HAP-1 (cell line): ENCODE data around the gene RABGAP1L.
"Not testable (repeated sequence)": the region's sequence is repeated elsewhere in the genome, so short reads cannot be mapped to it uniquely, and the experiment has no call there.

Source experiments
- DNase-seq, 2 experiments: peaks; one replicate each; pipeline ENCODE4 v3.0.0-alpha.2; 2016 to 2020; ENCODE audit warnings: low spot score in 2 of 2
- H3K27me3 ChIP-seq: fragments of 250-450 bp; sonication (Bioruptor Pico); 2 replicates; pipeline ENCODE4 v1.5.1; 2020; ENCODE audit warnings: low read depth, mild to moderate bottlenecking, moderate library complexity
- H3K36me3 ChIP-seq: fragments of 250-450 bp; sonication (Bioruptor Pico); replicated peaks from 2 replicates; pipeline ENCODE4 v1.5.1; 2020; ENCODE audit warnings: mild to moderate bottlenecking
- H3K4me1 ChIP-seq: fragments of 250-450 bp; sonication (Bioruptor Pico); 2 replicates; pipeline ENCODE4 v1.5.1; 2020; ENCODE audit warnings: mild to moderate bottlenecking
- H3K4me3 ChIP-seq: fragments of 250-450 bp; sonication (Bioruptor Pico); 2 replicates; pipeline ENCODE4 v1.5.1; 2020; ENCODE audit warnings: mild to moderate bottlenecking, moderate library complexity
- H3K9me3 ChIP-seq: fragments of 250-450 bp; sonication (Bioruptor Pico); 2 replicates; pipeline ENCODE4 v1.5.1; 2020; ENCODE audit warnings: mild to moderate bottlenecking, moderate library complexity
- in situ Hi-C: fragments of 300-500 bp; cut with MboI; formaldehyde crosslinking; loops from 3 replicates; pipeline ENCODE4 v1.14.3; 2020; ENCODE audit warnings: low sequenced_read_pairs, inconsistent platforms, mixed read lengths

Gene RABGAP1L

DNA sequence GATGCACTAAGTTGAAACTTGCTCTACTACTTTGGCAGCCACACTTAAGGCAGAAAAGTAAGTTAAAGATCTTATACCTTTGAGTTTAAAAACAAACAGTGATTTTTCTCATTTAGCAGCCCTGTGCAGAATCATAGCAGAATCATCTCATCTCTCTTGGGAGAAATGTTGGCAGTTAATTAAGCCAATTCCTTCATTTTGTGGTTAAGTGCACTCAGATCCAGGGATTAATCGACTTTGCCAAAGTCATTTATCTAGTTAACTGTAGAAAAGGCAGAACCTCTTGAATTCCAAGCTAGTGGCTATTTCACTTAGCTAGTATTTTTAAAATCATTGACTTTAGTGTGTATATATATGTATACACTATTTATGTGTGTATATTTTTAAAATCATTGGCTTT lies 413.5 kb downstream of the RABGAP1L start:
- H3K36me3 ChIP-seq: no peaks in the 10 kb centered on the region
- H3K4me3 ChIP-seq: no peak overlapping the region
- no peaks in the 10 kb centered on the region for H3K4me1 ChIP-seq
- H3K9me3 ChIP-seq: no peaks in the 10 kb centered on the region
- H3K27me3 ChIP-seq: no peaks in the 10 kb centered on the region
- no peak for DNase-seq
- in situ Hi-C loops: no loop called here

DNA sequence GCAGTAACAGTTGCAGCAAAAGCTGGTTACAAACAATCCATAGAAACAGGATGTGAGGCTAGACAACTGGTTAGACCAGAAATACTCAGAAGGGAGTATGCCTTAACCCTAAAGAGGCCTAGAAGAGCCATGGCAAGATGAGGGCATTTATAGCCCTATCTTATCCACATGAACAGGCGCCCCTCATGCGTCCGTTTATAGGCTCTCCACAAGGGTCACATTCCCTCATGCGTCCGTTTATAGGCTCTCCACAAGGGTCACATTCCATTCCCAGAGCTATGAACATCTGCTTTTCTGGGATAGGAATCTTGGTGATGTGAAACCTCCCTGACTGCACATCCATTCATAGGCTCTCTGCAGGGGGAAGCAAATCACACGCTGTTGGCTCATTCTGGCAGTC lies 416.8 kb downstream of the RABGAP1L start:
- in situ Hi-C loops, H3K9me3 ChIP-seq, H3K27me3 ChIP-seq, H3K4me1 ChIP-seq, H3K36me3 ChIP-seq, H3K4me3 ChIP-seq, DNase-seq: not testable (repeated sequence)

DNA sequence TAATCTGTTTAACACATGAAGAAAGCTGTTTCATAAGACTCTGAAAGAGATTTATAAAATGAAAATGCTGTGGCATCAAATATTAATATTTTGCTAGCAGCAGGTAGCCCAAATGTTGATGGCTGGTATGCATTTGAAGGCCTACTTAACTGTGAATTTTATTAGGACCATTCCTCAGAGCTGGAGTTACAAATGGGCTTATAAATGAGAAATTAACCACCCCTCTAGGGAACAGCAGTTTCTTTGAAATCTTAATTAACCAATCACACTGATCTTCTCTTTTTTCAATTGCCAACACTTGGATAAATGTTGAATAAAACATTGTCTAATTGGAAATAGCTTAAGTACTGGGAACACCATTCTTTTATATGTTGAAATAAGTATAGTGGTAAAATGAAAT lies 418.4 kb downstream of the RABGAP1L start:
- H3K27me3 ChIP-seq: no peaks in the 10 kb centered on the region
- H3K36me3 ChIP-seq: no peaks in the 10 kb centered on the region
- no peak overlapping the region for H3K4me3 ChIP-seq
- no peaks in the 10 kb centered on the region for H3K9me3 ChIP-seq
- DNase-seq: no peak
- peaks cover under 1% of the 10 kb centered on the region; the same call in 1 of the 2 replicates for H3K4me1 ChIP-seq
- in situ Hi-C loops: no loop called here

DNA sequence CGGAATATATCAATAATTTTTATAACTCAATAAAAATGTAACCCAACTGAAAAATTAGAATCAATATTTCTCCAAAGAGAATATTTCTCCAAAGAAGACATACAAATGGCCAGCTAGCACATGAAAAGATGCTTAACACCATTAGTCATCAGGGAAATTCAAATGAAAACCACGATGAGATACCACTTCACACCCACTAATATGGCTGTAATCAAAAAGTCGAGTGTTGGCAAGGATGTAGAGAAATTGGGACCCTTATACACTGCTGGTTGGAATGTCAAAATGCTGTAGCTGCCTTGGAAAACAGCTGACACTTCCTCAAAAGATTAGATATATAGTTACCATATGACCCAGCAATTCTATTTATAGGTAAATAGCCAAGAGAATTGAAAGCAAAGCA lies 421.5 kb downstream of the RABGAP1L start:
- H3K4me1 ChIP-seq: peaks cover 3% of the 10 kb centered on the region; the same call in 1 of the 2 replicates
- in situ Hi-C loops: no loop called here
- H3K27me3 ChIP-seq: no peaks in the 10 kb centered on the region
- DNase-seq: no peak
- H3K36me3 ChIP-seq: no peaks in the 10 kb centered on the region
- no peak overlapping the region for H3K4me3 ChIP-seq
- no peaks in the 10 kb centered on the region for H3K9me3 ChIP-seq

DNA sequence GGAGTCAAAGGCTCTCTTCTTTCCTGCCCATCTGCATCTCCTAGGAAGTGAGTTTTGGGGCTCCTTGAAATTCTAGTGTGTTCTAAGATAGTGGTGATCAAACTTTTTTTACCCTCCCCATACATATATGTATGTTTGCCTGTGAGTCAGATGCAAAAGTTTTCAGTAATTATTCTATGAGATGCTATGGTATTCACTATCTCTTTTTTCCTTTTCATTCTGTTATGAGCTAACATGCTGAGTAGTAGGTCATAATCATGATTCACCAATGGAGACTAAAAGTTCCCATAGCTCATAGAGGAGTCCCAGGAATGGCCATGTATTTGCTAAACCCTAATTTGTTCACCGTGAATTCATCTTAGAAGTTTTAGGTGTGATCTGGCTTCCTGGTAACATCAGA lies 424.0 kb downstream of the RABGAP1L start:
- H3K27me3 ChIP-seq: no peaks in the 10 kb centered on the region
- DNase-seq: no peak
- in situ Hi-C loops: no loop called here
- H3K4me3 ChIP-seq: no peak overlapping the region
- no peaks in the 10 kb centered on the region for H3K36me3 ChIP-seq
- peaks cover 3% of the 10 kb centered on the region; the same call in 1 of the 2 replicates for H3K4me1 ChIP-seq
- H3K9me3 ChIP-seq: no peaks in the 10 kb centered on the region

DNA sequence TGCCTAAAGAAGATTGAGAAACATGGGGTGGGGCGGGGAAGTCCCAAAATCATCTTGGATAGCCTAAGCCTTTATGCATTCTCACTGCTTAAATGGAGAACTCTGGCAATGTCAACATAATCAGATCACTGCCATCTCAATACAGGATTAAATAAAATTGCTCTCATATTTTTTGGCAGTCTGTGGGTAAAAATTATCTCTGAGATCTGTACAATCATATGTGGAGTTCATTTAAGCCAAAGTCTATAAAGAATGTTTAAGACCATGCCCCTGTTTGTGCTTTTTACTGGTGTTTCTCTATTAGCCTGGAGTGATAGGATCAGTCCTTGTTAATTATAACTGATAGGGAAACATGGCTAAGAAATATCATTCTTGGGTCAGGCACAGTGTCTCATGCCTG lies 424.8 kb downstream of the RABGAP1L start:
- H3K4me3 ChIP-seq: no peak overlapping the region
- peaks cover 3% of the 10 kb centered on the region; the same call in 1 of the 2 replicates for H3K4me1 ChIP-seq
- H3K36me3 ChIP-seq: no peaks in the 10 kb centered on the region
- in situ Hi-C loops: no loop called here
- H3K27me3 ChIP-seq: no peaks in the 10 kb centered on the region
- DNase-seq: no peak
- H3K9me3 ChIP-seq: no peaks in the 10 kb centered on the region

DNA sequence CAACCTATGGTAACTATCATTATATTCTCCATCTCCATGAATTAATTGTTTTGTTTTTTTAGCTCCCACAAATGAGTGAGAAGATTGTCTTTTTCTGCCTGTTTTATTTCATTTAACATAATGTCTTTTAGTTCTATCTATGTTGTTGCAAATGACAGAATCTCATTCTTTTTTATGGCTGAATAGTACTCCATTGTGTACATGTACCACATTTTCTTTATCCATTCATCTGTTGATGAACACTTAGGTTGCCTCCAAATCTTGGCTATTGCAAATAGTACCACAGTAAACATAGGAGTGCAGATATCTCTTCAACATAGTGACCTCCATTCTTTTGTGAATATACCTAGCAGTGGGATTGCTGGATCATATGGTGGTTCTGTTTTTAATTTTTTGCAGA lies 429.3 kb downstream of the RABGAP1L start:
- H3K4me1 ChIP-seq, H3K27me3 ChIP-seq, H3K4me3 ChIP-seq, H3K9me3 ChIP-seq, DNase-seq, H3K36me3 ChIP-seq, in situ Hi-C loops: not testable (repeated sequence)

DNA sequence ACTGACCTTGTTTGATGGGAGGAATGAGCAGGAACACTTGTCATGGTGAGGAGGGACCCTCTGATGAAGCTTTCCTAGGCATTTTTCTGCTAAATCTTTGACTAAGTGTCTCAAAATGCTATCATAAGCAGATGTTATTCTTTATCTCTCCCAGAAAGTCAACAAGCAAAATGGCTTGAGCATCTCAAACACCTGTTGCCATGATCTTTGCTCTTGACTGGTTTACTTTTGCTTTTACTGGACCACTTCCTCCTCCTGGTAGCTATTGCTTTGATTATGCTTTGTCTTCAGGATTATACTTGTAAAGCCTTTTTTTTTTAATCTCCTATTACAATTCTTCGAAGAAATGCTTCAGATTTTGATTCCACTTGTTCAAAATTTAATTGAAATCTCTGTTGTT lies 445.9 kb downstream of the RABGAP1L start:
- no peaks in the 10 kb centered on the region for H3K36me3 ChIP-seq
- H3K4me3 ChIP-seq: no peak overlapping the region
- no peaks in the 10 kb centered on the region for H3K27me3 ChIP-seq
- H3K4me1 ChIP-seq: no peaks in the 10 kb centered on the region
- no peak for DNase-seq
- no peaks in the 10 kb centered on the region for H3K9me3 ChIP-seq
- in situ Hi-C loops: no loop called here

DNA sequence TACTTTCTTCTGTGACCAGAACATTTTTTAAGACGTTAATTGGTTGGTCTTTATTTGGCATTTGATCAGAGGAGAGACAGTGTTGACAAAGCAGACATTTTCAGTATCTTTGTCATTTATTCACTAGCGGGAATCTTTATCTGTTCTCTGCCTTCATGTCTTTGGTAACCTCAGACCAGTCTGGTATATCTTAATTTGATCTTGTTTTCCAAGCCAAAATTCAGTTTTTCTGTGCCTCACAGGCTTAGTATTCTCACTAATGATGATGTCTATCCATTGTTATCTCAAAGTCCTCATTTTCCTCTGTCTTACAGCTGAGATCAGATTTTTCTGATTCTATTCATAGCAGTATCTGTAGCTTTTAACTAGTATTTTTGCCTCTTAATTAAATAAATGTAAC lies 447.2 kb downstream of the RABGAP1L start:
- Histone ChIP-seq H3K9me3 (no peaks in the 10 kb centered on the region), H3K4me1 (no peaks in the 10 kb centered on the region)
- in situ Hi-C loops: no loop called here

DNA sequence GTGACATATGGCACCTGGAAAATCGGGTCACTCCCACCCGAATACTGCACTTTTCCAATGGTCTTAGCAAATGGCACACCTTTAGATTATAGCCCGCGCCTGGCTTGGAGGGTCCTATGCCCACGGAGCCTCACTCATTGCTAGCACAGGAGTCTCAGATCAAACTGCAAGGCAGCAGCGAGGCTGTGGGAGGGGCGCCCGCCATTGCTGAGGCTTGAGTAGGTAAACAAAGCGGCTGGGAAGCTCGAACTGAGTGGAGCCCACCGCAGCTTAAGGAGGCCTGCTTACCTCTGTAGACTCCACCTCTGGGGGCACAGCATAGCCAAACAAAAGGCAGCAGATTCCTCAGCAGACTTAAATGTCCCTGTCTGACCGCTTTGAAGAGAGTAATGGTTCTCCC lies 458.6 kb downstream of the RABGAP1L start:
- DNase-seq, H3K27me3 ChIP-seq, H3K36me3 ChIP-seq, H3K9me3 ChIP-seq, H3K4me3 ChIP-seq, H3K4me1 ChIP-seq, in situ Hi-C loops: not testable (repeated sequence)

More for the DNA sequence above, 447.2 kb downstream of the RABGAP1L start:
- Histone ChIP-seq H3K27me3 (no peaks in the 10 kb centered on the region), H3K36me3 (no peaks in the 10 kb centered on the region), H3K4me3 (no peak overlapping the region)
- no peak for DNase-seq

DNA sequence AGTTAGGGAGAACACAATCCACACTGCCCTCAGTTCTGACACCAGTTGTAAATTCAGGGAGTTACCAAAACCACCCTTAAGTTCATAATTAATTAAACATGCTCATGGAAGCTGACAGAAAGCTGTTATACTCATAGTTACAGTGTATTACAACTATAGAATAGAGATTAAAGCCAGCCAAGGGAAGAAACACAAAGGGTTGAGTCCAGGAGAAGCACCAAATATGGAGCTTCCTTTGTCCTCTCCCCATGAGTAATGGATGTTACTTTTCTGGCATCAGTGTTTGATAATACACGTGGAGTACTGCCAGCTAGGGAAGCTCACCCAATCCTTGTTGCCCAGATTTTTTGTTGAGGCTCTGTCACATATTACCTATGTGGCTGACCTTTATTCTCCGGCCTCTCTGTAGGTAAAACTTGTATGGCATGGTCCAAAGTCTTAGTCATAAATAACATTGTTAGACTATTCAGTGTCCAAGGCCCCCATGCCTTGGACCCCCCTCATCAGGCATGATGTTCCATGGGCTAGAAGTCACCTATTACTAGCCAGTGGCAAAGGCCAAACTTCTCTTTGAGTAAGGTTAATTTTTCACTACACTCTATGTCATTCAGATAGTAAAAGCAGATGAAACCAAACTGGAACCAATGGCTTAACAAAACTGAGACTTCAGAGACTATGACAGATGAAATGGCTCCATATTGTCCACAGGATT lies 464.2 kb downstream of the RABGAP1L start:
- no peaks in the 10 kb centered on the region for H3K4me1 ChIP-seq
- no peaks in the 10 kb centered on the region for H3K27me3 ChIP-seq
- H3K4me3 ChIP-seq: no peak overlapping the region
- no peaks in the 10 kb centered on the region for H3K36me3 ChIP-seq
- DNase-seq: no peak
- in situ Hi-C loops: no loop called here
- H3K9me3 ChIP-seq: no peaks in the 10 kb centered on the region

DNA sequence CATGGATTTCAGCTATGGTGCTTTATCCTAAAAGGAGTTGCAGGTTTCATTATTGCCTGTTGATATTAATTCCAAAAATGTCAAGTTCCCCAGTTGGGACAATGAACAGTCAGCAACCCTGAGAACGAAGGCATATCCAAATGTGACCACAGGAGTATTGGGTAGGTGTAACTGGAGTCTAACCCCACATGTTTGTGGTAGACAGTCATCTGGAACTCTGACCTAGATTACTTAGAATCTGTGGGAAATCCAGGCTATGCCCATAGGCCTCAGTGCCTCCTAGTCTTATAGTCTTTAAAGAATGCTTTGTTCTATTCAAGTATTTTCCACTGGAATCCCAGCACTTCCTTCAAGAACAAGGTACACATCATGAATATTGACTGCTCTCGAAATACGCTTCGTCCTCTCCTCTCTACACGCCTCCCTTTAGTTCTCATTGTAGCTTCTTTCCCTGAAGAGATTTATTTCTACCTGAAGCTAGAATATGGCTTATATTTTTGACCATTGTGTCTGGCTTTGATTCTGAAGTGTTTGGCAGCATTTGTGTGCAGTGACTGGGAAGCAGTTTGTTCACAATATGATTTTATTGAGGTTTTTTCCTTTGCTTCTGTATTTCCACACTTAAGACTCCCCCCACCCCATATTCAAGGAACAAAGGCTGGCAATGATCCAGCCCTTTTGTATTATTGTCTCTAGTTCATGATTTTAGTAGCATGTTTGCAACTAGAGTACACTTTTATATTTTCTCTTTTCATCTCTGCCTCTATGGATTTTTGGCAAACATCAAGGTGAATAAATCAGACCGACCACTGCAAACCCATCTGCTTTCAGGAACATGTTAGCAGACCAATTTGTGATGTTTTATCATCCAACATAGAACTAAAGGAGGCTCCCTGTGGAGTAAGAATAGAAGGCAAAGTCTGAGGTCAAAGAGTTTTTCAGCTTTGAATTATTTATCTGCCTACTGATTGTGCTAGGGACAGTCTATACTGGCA lies 467.0 kb downstream of the RABGAP1L start:
- no peaks in the 10 kb centered on the region for H3K4me1 ChIP-seq
- H3K9me3 ChIP-seq: no peaks in the 10 kb centered on the region
- H3K27me3 ChIP-seq: no peaks in the 10 kb centered on the region
- no peaks in the 10 kb centered on the region for H3K36me3 ChIP-seq
- in situ Hi-C loops: no loop called here
- no peak overlapping the region for H3K4me3 ChIP-seq
- DNase-seq: no peak

DNA sequence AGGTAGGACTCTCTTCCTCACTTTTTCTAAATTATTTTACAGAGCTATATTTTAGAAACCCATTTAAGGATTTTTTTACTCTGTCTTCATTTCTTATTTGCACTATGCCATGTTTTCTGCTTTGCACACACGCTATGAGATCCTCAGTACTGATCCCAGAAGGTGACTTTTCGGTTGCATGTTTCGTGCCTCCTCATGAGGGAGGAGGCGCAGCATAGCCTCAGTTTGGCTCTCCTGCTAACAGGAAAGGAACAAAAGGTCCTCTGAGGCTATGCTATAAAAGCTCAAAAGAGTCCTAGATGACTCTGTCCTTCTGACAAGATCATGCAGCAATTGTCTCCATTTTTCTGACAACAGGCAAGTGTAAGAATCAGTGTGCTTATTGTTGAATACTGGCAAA lies 478.2 kb downstream of the RABGAP1L start:
- in situ Hi-C loops: no loop called here
- no peak for DNase-seq
- Histone ChIP-seq H3K4me1 (no peaks in the 10 kb centered on the region), H3K4me3 (no peak overlapping the region), H3K36me3 (no peaks in the 10 kb centered on the region), H3K27me3 (no peaks in the 10 kb centered on the region), H3K9me3 (no peaks in the 10 kb centered on the region)

DNA sequence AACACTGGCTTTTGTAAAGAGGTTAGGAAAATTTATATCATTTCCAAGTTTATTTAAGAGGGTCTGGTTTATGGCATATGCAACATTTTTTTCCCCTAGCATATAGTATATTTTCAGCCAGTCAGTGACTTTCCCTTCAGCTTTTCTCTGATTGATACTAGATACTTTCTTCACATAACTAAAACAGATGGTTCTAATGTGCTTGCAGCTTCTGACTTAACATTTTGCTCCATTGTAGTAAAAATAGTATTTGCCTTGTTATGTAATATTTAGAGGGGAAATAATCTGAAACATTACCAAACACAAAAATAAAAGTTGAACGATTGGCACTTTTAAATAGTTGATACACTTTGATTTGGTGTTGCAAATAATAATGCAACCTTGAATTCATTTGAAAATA lies 480.1 kb downstream of the RABGAP1L start:
- Histone ChIP-seq H3K4me3 (no peak overlapping the region), H3K9me3 (no peaks in the 10 kb centered on the region), H3K4me1 (no peaks in the 10 kb centered on the region), H3K27me3 (no peaks in the 10 kb centered on the region), H3K36me3 (no peaks in the 10 kb centered on the region)
- no peak for DNase-seq
- in situ Hi-C loops: no loop called here
